Activated CD8-positive, alpha-beta T cell treated with anti-CD3 and anti-CD28 coated beads for 36 hours (primary cell): ENCODE measurements around the gene FAM3B. TPM values are rescaled to one million over a fixed set of nuclear protein-coding genes. Genes with fewer than 3 reads are reported as not detected.

Experiments used
- ATAC-seq: fragments of 200-7000 bp; cut with Tn5 transposase; one replicate; pipeline ENCODE4 v1.10.0; 2021; ENCODE audit warnings: mild to moderate bottlenecking, moderate library complexity
- CTCF ChIA-PET: fragments of 350-600 bp; sonication (Branson Sonifier 250); formaldehyde crosslinking; loops from one replicate; lab custom pipeline; 2021; ENCODE audit warnings: antibody characterized with exemption; lab: Charles Lee
- POLR2A ChIA-PET: fragments of 350-600 bp; sonication (Branson Sonifier 250); formaldehyde crosslinking; loops from one replicate; lab custom pipeline; 2021; ENCODE audit warnings: antibody characterized with exemption; lab: Charles Lee
- DNase-seq: peaks from one replicate; pipeline ENCODE4 v3.0.0-alpha.2; 2020
- H3K27ac Mint-ChIP-seq: one replicate; pipeline ENCODE4 v1.8.0; 2021; ENCODE audit warnings: mild to moderate bottlenecking, mixed read lengths
- H3K27me3 Mint-ChIP-seq: one replicate; pipeline ENCODE4 v1.8.0; 2021; ENCODE audit warnings: mixed read lengths
- H3K36me3 Mint-ChIP-seq: one replicate; pipeline ENCODE4 v1.8.0; 2021; ENCODE audit warnings: low read depth, mixed read lengths
- H3K4me1 Mint-ChIP-seq: one replicate; pipeline ENCODE4 v1.8.0; 2021; ENCODE audit warnings: low read depth, mixed read lengths
- H3K4me3 Mint-ChIP-seq: one replicate; pipeline ENCODE4 v1.8.0; 2021; ENCODE audit warnings: mild to moderate bottlenecking, moderate library complexity, mixed read lengths
- H3K9me3 Mint-ChIP-seq: one replicate; pipeline ENCODE4 v1.8.0; 2021; ENCODE audit warnings: mixed read lengths
- intact Hi-C: fragments of 100-400 bp; cut with micrococcal nuclease; formaldehyde crosslinking; loops from one replicate; pipeline ENCODE4 v1.10.0; 2022
- total RNA-seq, 2 experiments: library from RNA; stranded (reverse); gene quantifications; one replicate each; pipeline ENCODE4 v1.2.3, GENCODE V29; 2021
- TF ChIP-seq, protein P1 (sequence below): fragments of 200-600 bp; IDR thresholded peaks from one replicate; pipeline ENCODE4 v1.8.0; 2022; ENCODE audit warnings: antibody characterized with exemption, mild to moderate bottlenecking

FAM3B gene
- total RNA-seq, 2 experiments from 2014 or later: not detected

DNA sequence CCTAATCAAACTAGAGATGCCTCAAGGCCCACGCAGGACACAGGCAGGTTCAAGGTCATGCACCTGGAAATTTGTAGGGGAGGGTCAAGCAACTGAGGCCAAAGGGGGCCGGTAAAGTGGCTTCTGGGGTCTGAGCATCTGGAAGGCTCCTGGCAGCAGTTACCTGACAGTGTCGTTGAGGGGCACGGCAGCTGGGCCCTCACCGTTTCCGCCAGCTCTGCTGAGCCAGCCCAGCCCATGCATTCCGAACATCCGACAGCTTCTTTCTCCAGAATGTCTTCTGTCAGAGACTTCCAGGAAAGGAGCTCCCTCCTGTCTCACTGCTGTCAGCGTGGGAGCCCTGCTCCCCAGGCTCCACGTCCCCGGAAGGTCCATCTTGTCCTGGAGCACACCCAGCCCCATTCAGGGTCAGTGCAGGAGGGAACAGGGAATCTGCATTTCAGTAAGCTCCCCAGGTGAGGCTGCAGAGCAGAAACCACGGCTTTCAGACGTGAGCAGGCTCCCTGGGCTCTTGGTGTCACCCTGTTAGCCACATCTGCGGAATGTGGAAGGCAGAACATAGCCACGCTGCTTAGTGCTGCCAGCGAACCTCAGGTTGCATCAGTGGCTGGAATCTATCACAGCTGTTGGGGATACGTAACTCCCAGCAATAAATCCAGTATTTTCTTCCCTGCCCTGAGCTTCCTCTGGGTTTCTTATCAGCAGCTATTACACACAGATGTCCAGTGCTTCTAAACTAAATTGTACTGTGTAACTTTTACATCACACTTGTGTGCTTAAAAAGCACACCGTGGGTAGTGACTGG is 36.3 kb upstream of the FAM3B start:
- no peak overlapping the region for H3K4me3 Mint-ChIP-seq
- ChIA-PET CTCF (interaction anchor here (2.9 to 4.2 kb wide), 2 partner anchors 12 to 180 kb away, joined by 11 to 20 read pairs; no protein-coding TSS in a partner anchor), POLR2A (no interaction called here)
- intact Hi-C loops: no loop called here
- H3K4me1 Mint-ChIP-seq: no peaks in the 10 kb centered on the region
- DNase-seq: no peak
- no peak for ATAC-seq
- TF ChIP-seq, protein P1, sequence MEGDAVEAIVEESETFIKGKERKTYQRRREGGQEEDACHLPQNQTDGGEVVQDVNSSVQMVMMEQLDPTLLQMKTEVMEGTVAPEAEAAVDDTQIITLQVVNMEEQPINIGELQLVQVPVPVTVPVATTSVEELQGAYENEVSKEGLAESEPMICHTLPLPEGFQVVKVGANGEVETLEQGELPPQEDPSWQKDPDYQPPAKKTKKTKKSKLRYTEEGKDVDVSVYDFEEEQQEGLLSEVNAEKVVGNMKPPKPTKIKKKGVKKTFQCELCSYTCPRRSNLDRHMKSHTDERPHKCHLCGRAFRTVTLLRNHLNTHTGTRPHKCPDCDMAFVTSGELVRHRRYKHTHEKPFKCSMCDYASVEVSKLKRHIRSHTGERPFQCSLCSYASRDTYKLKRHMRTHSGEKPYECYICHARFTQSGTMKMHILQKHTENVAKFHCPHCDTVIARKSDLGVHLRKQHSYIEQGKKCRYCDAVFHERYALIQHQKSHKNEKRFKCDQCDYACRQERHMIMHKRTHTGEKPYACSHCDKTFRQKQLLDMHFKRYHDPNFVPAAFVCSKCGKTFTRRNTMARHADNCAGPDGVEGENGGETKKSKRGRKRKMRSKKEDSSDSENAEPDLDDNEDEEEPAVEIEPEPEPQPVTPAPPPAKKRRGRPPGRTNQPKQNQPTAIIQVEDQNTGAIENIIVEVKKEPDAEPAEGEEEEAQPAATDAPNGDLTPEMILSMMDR: no peak
- no peaks in the 10 kb centered on the region for H3K36me3 Mint-ChIP-seq
- H3K27me3 Mint-ChIP-seq: peaks cover 15% of the 10 kb centered on the region
- H3K27ac Mint-ChIP-seq: no peak overlapping the region
- H3K9me3 Mint-ChIP-seq: no peaks in the 10 kb centered on the region

DNA sequence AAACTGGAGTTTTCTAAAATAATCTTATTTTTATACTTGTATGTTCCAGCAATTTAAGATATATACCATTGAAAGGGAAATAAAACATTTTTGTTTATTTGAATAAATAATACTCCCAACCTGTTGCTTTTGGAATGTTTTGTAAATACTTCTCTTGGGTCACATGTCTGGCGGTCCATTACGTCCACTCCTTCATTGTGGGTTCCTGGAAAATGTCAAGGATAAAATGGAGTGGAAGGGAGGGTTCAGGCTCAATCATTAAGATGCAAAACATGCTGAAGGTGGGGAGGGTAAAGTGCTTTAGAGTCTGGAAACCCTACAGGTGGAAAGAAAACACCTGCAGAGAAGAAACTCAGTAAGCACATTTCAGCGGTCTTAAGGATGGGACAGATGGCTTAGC is 34.2 kb upstream of the FAM3B start:
- no peak for DNase-seq
- ATAC-seq: no peak
- TF ChIP-seq, protein P1: no peak
- Mint-ChIP-seq H3K4me3 (no peak overlapping the region), H3K27me3 (peaks cover 13% of the 10 kb centered on the region), H3K9me3 (no peaks in the 10 kb centered on the region), H3K4me1 (no peaks in the 10 kb centered on the region), H3K36me3 (no peaks in the 10 kb centered on the region), H3K27ac (no peak overlapping the region)
- intact Hi-C loops: no loop called here
- ChIA-PET CTCF (interaction anchor here (0.7 to 4.2 kb wide), 28 partner anchors 9 to 835 kb away, joined by 3 to 32 read pairs (median 7); partner anchors contain the start of gene MX2), POLR2A (interaction anchor here (0.7 kb wide), 1 partner anchor 160 kb away, joined by 3 read pairs; no protein-coding TSS in a partner anchor)

DNA sequence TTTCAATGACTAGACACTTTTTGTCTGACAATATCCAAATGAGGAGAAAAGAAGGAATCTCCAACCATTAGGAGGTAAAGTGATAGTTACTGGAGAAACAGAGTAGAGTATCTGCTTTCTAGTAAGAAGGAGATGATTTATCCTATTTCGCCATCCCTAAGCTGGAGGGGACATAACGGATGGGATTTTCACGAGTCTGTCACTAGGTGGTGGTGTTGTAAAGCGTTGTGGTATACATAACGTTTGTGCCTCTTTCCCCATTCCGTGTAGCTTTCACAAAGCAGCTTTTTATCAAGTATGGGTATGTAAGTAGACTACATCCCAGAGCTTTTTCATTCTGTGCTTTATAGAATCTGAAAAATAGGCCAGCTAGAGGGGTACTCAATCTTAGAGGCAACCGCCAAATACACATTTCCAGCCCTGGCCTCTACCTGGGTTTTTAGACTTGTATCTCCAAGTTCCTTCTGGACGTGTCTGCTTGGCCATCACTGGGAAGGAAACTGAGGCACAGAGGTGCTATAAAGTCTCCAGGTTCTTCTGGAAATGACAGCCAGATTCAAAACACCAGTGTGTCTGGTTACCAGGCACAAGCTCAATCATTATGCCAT is 33.3 kb upstream of the FAM3B start:
- TF ChIP-seq, protein P1: peak; percentile 86

DNA sequence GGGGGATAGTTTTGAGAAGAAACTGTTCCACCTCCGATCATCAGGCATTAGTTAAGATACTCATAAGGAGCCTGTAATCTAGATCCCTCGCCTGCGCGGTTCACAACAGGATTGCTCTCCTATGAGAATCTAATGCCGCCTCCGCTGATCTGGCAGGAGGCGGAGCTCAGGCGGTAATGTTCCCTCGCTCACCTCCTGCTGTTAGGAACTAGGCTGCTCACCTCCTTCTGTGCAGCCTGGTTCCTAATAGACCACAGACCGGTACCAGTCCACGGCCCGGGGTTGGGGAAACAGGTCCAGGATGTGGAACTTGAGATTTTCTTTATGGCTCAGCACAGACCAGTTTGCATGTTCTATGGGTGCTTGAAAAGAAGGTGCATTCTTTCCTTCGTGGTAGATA is 27.2 kb upstream of the FAM3B start:
- H3K4me3 Mint-ChIP-seq: no peak overlapping the region
- peaks cover 6% of the 10 kb centered on the region for H3K4me1 Mint-ChIP-seq
- intact Hi-C loops: no loop called here
- no peaks in the 10 kb centered on the region for H3K9me3 Mint-ChIP-seq
- ATAC-seq: no peak
- DNase-seq: no peak
- no peak overlapping the region for H3K27ac Mint-ChIP-seq
- TF ChIP-seq, protein P1: no peak
- peaks cover 13% of the 10 kb centered on the region for H3K27me3 Mint-ChIP-seq
- ChIA-PET POLR2A (no interaction called here), CTCF (interaction anchor here (0.6 kb wide), 1 partner anchor 31 kb away, joined by 3 read pairs; no protein-coding TSS in a partner anchor)
- H3K36me3 Mint-ChIP-seq: no peaks in the 10 kb centered on the region

More for the DNA sequence above, 33.3 kb upstream of the FAM3B start:
- Mint-ChIP-seq H3K9me3 (no peaks in the 10 kb centered on the region), H3K4me3 (no peak overlapping the region), H3K27me3 (peaks cover 11% of the 10 kb centered on the region), H3K27ac (no peak overlapping the region), H3K36me3 (no peaks in the 10 kb centered on the region), H3K4me1 (no peaks in the 10 kb centered on the region)
- DNase-seq (peak; percentile 45), ATAC-seq (peak; percentile 93)
- CTCF ChIA-PET: interaction anchor here (0.7 to 4.2 kb wide), 63 partner anchors 9 to 834 kb away, joined by 3 to 32 read pairs (median 4); partner anchors contain the start of gene MX2
- intact Hi-C loops: loop anchor here (1.0 kb wide), 1 partner anchor 177 kb away; no protein-coding TSS in a partner anchor
- POLR2A ChIA-PET: interaction anchor here (0.7 to 0.9 kb wide), 2 partner anchors 9 to 161 kb away, joined by 3 to 4 read pairs; no protein-coding TSS in a partner anchor
